Measurements from ENCODE around the gene UNC13D.
"Not testable (repeated sequence)": the region's sequence is repeated elsewhere in the genome, so short reads cannot be mapped to it uniquely, and the experiment has no call there.

The UNC13D gene

GRCh38 chr17:75819116-75819515, 25.1 kb downstream of the UNC13D start:
- no peak for DNase-seq

- DNase-seq = no peak
Observed at GRCh38 chr17:75818326-75818885, 25.8 kb downstream of the UNC13D start.

- DNase-seq = no peak
Observed at GRCh38 chr17:75817571-75817970, 26.6 kb downstream of the UNC13D start.

DNA sequence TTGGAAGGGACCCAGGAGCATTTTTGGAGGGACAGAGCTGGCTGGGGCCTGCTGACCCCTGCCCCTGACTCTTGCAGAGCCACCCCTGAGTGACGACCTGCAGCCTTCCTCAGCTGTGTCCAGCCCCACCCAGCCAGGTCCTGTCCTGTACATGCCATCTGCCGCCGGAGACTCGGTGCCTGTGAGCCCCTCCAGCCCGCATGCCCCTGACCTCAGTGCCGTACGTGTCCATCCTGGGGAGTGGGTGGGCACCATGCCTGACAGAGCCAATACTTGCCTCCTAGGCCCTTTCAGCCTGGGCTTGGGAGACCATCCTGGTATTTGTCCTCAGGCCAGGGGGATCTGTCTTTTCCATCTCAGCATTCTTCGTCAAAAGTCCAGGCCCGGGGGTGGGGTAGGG, 27.5 kb downstream of the UNC13D start:
- no peak for DNase-seq

- DNase-seq = no peak
Observed at GRCh38 chr17:75815399-75815798, 28.8 kb downstream of the UNC13D start.

DNA sequence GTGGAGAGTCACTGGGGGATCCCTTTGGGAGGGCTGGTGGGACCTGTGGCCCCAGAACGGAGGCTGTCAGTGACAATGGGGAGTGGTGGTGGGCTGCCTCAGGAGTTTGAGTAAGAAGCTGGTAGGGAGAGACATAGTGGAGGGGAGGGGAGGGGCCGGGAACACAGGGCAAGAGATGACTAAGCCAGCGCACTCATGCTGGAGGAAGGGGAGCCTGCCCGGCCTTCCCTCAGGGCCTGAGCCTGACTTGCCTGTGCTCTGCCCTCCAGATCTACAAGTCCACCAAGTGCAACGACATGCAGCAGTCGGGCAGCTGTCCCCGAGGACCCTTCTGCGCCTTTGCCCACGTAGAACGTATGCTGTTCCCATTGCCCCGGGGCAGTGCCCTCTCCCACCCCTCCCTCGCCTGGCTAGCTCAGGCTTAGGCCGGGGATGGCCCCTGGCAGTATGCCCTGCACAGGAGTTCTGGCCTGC, 29.3 kb downstream of the UNC13D start:
- DNase-seq = no peak

DNA sequence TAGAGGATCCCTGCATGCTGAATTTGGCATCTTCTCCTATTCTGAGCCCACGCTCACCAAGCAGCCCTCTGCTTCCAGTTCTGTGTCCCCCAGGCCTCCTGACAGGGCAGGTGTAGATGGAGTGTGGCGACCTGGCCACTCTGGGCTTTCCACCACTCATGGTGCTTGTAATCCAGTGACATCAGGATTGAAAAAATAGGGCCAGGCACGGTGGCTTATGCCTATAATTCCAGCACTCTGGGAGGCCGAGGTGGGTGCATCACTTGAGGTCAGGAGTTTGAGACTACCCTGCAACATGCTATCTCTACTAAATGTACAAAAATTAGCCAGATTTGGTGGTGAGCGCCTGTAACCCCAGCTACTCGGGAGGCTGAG, 30.2 kb downstream of the UNC13D start:
- no peak for DNase-seq

- no peak for DNase-seq
Observed at GRCh38 chr17:75813081-75814020, 30.9 kb downstream of the UNC13D start.

GRCh38 chr17:75812096-75813013, 31.8 kb downstream of the UNC13D start:
- no peak for DNase-seq

DNA sequence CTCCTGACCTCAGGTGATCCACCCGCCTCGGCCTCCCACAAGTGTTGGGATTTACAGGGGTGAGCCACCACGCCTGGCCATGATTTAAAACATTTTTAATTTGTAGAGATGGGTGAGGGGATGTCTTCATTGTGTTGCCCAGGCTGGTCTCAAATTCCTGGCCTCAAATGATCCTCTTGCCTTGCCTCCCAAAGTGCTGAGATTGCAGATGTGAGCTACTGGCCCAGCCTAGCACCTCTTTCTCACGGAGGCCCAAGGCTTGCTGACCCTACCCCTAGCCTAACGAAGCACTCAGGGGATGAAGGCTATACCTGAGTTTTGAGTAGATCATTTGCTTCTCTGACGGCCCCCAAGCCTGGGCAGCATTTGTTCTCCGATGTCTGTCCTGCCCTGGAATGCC, 33.0 kb downstream of the UNC13D start:
- DNase-seq = no peak

GRCh38 chr17:75810756-75811155, 33.4 kb downstream of the UNC13D start:
- not testable (repeated sequence) for DNase-seq

DNA sequence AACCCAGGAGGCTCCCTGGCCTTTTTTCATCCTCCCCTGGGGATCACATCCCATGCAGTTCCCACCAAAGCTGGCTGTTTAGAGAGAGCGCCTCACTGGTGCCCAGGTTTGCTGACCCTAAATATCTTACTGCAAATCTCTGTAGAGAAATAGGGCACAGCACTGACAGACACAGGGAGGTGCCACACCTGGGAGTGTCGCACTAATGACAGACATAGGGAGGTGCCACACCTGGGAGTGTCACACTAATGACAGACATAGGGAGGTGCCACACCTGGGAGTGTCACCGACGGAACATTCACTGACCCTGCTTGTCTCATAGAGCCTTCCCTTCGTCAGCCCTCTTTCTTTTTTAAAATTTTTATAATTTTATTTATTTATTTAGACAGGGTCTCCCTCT, 34.0 kb downstream of the UNC13D start:
- DNase-seq = no peak

DNA sequence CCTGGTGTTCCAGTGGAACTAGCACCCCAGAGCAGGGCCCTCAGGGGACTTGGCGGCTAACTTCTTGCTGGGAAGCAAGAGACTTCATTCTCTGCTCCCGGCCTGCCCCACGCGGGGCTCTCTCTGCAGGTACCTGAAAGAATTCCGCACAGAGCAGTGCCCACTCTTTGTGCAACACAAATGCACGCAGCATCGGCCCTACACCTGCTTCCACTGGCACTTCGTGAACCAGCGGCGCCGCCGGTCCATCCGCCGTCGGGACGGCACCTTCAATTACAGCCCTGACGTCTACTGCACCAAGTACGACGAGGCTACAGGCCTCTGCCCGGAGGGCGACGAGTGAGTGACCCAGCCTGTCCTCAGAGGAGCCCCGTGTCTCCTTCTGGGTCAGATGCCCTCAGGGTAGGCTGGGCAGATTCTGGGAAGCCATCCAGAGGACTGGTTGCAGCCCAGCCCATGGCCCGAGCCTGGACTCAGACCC, 34.5 kb downstream of the UNC13D start:
- no peak for DNase-seq

DNA sequence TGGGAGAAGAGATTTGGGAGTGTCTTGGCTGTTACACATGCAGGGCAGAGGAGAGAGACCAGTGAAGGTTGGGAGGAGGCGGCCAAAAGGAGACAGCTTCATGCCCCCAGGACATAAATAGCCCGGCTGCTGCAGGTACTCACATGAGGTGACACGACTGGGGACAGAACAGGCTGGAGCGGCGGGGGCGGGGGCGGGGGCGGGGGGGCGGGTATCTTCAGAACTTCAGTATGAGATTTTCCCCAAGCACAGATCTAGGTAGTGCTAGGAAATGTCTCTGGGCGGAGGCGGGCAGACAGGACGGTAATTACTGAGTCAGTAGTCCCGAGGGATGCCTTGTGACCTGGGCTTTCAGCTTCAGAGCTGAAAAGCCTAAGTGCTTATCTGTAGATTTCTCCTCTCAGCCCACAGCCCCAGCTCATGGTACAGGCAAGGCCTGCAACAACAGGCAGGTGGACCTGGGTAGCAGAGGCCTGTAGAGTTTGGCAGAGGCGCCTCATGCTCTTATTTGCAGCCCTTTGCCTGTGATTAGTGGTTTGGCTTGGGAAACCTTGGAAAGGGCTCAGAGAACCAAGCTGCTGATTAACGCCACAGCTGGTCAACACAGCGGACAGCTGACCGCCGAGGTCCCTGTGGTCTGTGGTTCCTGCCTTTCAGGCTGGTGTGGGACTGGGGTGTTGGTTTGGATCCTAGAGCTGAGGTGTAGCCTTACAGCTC, 35.1 kb downstream of the UNC13D start:
- DNase-seq = no peak

DNA sequence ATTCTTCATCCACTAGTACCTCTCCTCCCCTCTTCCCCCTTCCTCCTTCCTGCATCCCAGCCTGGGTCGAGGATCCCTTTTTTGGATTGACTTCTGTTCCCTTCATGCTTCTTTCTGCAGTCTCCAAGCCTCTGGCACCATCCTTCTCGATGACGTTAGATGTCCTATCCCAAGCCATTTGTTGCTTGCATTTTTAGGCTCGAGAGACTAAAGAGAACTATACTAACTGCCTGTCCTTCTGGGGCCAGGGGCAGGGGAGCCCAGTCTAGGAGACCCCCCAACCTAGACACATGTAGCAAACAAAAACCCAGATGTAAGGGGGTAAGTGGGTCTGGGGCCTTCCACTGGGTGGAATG, 35.7 kb downstream of the UNC13D start:
- DNase-seq = no peak

GRCh38 chr17:75807861-75808260, 36.3 kb downstream of the UNC13D start:
- DNase-seq = no peak

GRCh38 chr17:75806822-75807500, 37.2 kb downstream of the UNC13D start:
- DNase-seq = no peak

DNA sequence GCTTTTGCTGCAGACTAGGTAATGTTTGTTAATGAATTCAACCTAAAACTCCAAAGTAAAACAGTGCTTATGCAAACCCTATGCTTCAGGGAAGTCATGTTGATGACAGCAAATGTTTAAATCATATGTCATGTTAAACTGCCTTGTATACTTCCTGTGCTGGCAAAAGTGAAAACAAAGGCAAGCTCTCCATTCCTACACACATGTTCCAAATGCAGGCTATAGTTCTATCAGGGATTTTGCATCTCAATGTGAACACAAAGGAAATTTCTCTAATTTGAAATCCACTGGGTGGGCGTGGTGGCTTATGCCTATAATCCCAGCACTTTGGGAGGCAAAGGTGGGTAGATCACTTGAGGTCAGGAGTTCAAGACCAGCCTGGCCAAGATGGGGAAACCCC, 40.3 kb downstream of the UNC13D start:
- no peak for DNase-seq

GRCh38 chr17:75799402-75799801, 44.8 kb downstream of the UNC13D start:
- no peak for DNase-seq

DNA sequence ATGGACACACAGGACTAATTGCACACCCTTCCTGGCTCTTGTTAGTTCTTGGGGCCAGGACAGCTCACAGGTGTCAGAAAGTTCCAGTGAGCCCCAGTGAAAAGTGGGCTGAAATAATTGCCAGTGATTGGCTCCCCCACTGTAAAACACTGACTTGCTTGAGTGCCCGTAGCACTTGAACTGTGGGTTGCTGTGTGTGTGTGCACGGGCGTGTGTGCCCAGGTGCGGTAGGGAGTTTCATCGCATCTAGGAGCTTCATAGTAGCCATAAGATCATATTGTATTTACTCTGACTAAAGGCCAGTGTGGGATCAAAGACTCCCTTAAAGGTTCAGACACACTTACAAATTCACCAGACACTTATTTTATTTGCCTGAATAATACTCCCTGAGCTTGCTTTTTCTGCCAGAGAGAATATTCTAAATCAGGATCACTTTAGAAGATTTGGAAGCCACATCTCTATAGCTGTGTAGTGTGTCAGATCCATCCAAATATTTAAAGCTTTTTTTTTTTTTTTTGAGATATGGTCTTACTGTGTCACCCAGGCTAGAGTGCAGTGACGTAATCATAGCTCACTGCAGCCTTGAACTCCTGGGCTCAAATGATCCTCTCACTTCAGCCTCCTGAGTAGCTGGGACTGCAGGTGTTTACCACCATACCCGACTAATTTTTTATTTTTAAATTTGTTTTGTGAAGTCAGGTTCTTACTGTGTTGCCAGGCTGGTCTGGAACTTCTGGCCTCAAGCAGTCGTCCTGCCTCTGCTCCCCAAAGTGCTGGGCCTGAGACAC, 48.2 kb downstream of the UNC13D start:
- DNase-seq = no peak

DNA sequence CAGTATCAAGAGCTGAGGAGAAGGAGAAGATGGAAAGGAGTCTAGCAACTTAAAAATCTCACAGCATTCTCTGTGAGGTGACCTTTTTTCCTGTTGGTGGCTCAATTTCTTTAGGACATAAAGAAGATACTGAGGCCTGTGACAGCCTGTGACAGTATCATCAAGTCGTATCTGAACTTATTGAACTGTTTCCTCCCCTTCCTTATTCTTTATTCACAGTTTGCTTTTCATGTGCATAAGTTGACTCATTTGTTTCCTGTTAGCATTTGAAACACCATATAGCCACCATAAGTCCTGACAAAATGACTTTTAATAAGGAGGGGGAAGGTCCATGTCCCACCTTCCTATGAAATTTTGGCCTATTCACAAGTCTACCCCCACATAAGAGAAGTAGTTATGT, 50.7 kb downstream of the UNC13D start:
- DNase-seq = no peak
